Testis (tissue), 3 donors: ENCODE measurements around the gene PLCD1. TPM values are rescaled to one million over a fixed set of nuclear protein-coding genes. Genes with fewer than 3 reads are reported as not detected.

ENCODE experiments used
- DNase-seq: peaks from one replicate; pipeline ENCODE4 v3.0.0-alpha.2; 2019
- H3K27ac ChIP-seq, 2 donors: fragments of 200-600 bp; sonication (generic); one replicate each; pipeline ENCODE4 v1.5.1; 2019
- H3K27me3 ChIP-seq: fragments of 200-600 bp; sonication (generic); one replicate; pipeline ENCODE4 v1.5.1; 2019
- H3K36me3 ChIP-seq: fragments of 200-600 bp; sonication (generic); one replicate; pipeline ENCODE4 v1.5.1; 2017; ENCODE audit warnings: low read depth; ENCODE audit errors: missing control alignments
- H3K4me1 ChIP-seq: fragments of 200-600 bp; sonication (generic); one replicate; pipeline ENCODE4 v1.5.1; 2019
- H3K4me3 ChIP-seq, 2 donors: fragments of 200-600 bp; sonication (generic); one replicate each; pipeline ENCODE4 v1.5.1; 2017 to 2019
- H3K9me3 ChIP-seq: fragments of 200-600 bp; sonication (generic); one replicate; pipeline ENCODE4 v1.5.1; 2017
- CTCF ChIP-seq, 3 experiments: fragments of 450-650 bp in 2 of 3; fragments of 200-600 bp in 1 of 3; sonication (generic) in 1 of 3; IDR thresholded peaks; one replicate each; pipeline ENCODE4 v1.5.1; 2016 to 2019; ENCODE audit warnings: antibody characterized with exemption in 3 of 3, mild to moderate bottlenecking in 2 of 3, moderate library complexity in 1 of 3
- POLR2A ChIP-seq: fragments of 450-650 bp; IDR thresholded peaks from one replicate; pipeline ENCODE4 v1.6.1; 2017; ENCODE audit warnings: antibody characterized with exemption, mild to moderate bottlenecking, moderate library complexity
- WGBS, 2 donors: methylation state at CpG; one replicate each; pipeline ENCODE4 v1.1.5; 2018; 5-methylcytosine and 5-hydroxymethylcytosine counted together
- intact Hi-C: fragments of 100-400 bp; cut with DNase I; formaldehyde crosslinking; loops from one replicate; pipeline ENCODE4 v1.15.1; 2023; ENCODE audit warnings: low total_unique reads
- polyA plus RNA-seq: library from polyadenylated mRNA; stranded (reverse); fragments of 350-450 nt; fragmentation: Illumina TruSeq; extraction: RNeasy Lipid Tissue Mini Kit (QIAGEN cat#74804); gene quantifications from one replicate; pipeline ENCODE4 v1.2.3, GENCODE V29; 2014; ENCODE audit warnings: low read depth, low replicate concordance; ENCODE audit not compliant: insufficient read depth
- total RNA-seq, 2 donors: library from RNA; depleted of rRNA; stranded (reverse); fragments of >200 nt; gene quantifications; one replicate each; pipeline ENCODE4 v1.2.3, GENCODE V29; 2016

Gene PLCD1
- total and polyA plus RNA-seq, 3 donors from 2014 or later: 88.4 to 228 (median 155) TPM

- no peaks in the 10 kb centered on the region for H3K9me3 ChIP-seq
- intact Hi-C loops: no loop called here
- 58 to 72% methylated on average over 4 to 7 of the region's 7 CpGs for whole genome bisulfite sequencing, 2 donors
- peaks cover 3% of the 10 kb centered on the region for H3K36me3 ChIP-seq
- H3K4me1 ChIP-seq: peaks cover 18% of the 10 kb centered on the region
- peak; percentile 73 for DNase-seq
- H3K27me3 ChIP-seq: no peaks in the 10 kb centered on the region
- no peak overlapping the region for H3K4me3 ChIP-seq
- peak overlapping the region in 1 of 2 donors; percentile 51 for H3K27ac ChIP-seq
- peak; percentile 53 to 62 (median 55) for TF ChIP-seq CTCF (IDR thresholded peaks at IDR 0.05)
- no peak for TF ChIP-seq POLR2A
Measured at GRCh38 chr3:37967260-37967881, 62.1 kb downstream of the PLCD1 start.

- 91 to 94% methylated on average over 1 of the region's 1 CpG for WGBS, 2 donors
- Histone ChIP-seq H3K9me3 (no peaks in the 10 kb centered on the region), H3K36me3 (peaks cover 3% of the 10 kb centered on the region), H3K4me1 (peaks cover 16% of the 10 kb centered on the region), H3K27ac (no peak overlapping the region), H3K27me3 (no peaks in the 10 kb centered on the region), H3K4me3 (no peak overlapping the region)
- DNase-seq: no peak
- TF ChIP-seq POLR2A (no peak), CTCF (IDR thresholded peaks at IDR 0.05) (no peak)
- intact Hi-C loops: no loop called here
Measured at GRCh38 chr3:37964716-37965115, 64.7 kb downstream of the PLCD1 start.

GRCh38 chr3:37964146-37964545 is 65.3 kb downstream of the PLCD1 start:
- Histone ChIP-seq H3K4me3 (no peak overlapping the region), H3K9me3 (no peaks in the 10 kb centered on the region), H3K4me1 (peaks cover 10% of the 10 kb centered on the region), H3K27ac (no peak overlapping the region), H3K36me3 (peaks cover 3% of the 10 kb centered on the region), H3K27me3 (no peaks in the 10 kb centered on the region)
- TF ChIP-seq CTCF (IDR thresholded peaks at IDR 0.05): no peak
- TF ChIP-seq POLR2A: no peak
- no peak for DNase-seq
- intact Hi-C loops: no loop called here
- WGBS, 2 donors: 95 to 97% methylated on average over 3 of the region's 3 CpGs

DNA sequence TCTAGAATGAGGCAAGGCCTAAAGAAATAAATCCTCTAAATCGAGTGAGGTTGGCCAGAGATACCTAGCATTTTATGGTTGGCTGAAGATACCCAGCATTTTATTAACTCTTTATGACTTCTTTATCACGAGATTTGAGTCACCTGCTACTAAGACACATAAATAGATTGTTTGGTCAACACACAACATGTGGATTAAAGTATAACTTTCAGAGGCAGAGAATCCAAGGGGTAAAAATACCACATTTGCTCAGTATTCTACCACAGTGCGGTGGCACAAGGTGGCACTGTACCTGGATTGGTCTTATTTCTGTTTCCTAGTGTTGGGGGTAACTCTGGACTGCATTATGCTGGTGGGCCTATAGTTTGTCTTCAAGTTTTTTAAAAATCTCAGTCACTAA is 65.8 kb downstream of the PLCD1 start:
- intact Hi-C loops: no loop called here
- no peaks in the 10 kb centered on the region for H3K27me3 ChIP-seq
- DNase-seq: no peak
- no peak overlapping the region for H3K4me3 ChIP-seq
- no peak for TF ChIP-seq CTCF (IDR thresholded peaks at IDR 0.05)
- TF ChIP-seq POLR2A: no peak
- H3K9me3 ChIP-seq: no peaks in the 10 kb centered on the region
- peaks cover 3% of the 10 kb centered on the region for H3K36me3 ChIP-seq
- WGBS, 2 donors: 76 to 80% methylated on average over 3 of the region's 3 CpGs
- H3K4me1 ChIP-seq: peaks cover 5% of the 10 kb centered on the region
- H3K27ac ChIP-seq: peak overlapping the region in 1 of 2 donors; percentile 52

GRCh38 chr3:37963016-37963415 is 66.4 kb downstream of the PLCD1 start:
- 43 to 59% methylated on average over 5 of the region's 5 CpGs for WGBS, 2 donors
- TF ChIP-seq POLR2A (no peak), CTCF (IDR thresholded peaks at IDR 0.05) (no peak)

More at GRCh38 chr3:37963016-37963415, 66.4 kb downstream of the PLCD1 start:
- Histone ChIP-seq H3K9me3 (no peaks in the 10 kb centered on the region), H3K36me3 (peaks cover 3% of the 10 kb centered on the region), H3K27ac (peak overlapping the region in 1 of 2 donors; percentile 52), H3K4me1 (peaks cover 5% of the 10 kb centered on the region), H3K27me3 (no peaks in the 10 kb centered on the region), H3K4me3 (no peak overlapping the region)
- intact Hi-C loops: no loop called here
- DNase-seq: no peak
